Psoas muscle (tissue), 8 donors: ENCODE results near the gene CIDEC. TPM values are rescaled to one million over a fixed set of nuclear protein-coding genes. Genes with fewer than 3 reads are reported as not detected.

Experiments
- ATAC-seq, 4 donors: fragments of 200-7000 bp; cut with Tn5 transposase; one replicate each; pipeline ENCODE4 v1.9.1; 2020; ENCODE audit warnings: moderate library complexity in 3 of 4, mild to moderate bottlenecking in 2 of 4
- DNase-seq, 2 donors: peaks; one replicate each; pipeline ENCODE4 v3.0.0-alpha.2; 2020
- H3K27ac ChIP-seq: fragments of 200-600 bp; one replicate; pipeline ENCODE4 v1.8.0; 2022
- H3K27me3 ChIP-seq, 3 donors: fragments of 200-600 bp in 1 of 3; one replicate each; pipeline versions ENCODE4 v1.6.1 to v1.8.0; 2013 to 2022; ENCODE audit warnings: low read length in 2 of 3, mild to moderate bottlenecking in 2 of 3, moderate library complexity in 1 of 3; ENCODE audit not compliant: insufficient read depth in 3 of 3
- H3K36me3 ChIP-seq, 2 donors: fragments of 200-600 bp in 1 of 2; one replicate each; pipeline versions ENCODE4 v1.6.1 to v1.8.0; 2013 to 2022; ENCODE audit warnings: low read depth in 1 of 2, mild to moderate bottlenecking in 1 of 2, moderate library complexity in 1 of 2; ENCODE audit not compliant: insufficient read depth in 1 of 2
- H3K4me1 ChIP-seq: fragments of 200-600 bp; one replicate; pipeline ENCODE4 v1.8.0; 2022
- H3K4me3 ChIP-seq: fragments of 200-600 bp; one replicate; pipeline ENCODE4 v1.8.0; 2022; ENCODE audit warnings: mild to moderate bottlenecking
- H3K9me3 ChIP-seq: fragments of 200-600 bp; one replicate; pipeline ENCODE4 v1.8.0; 2022
- CTCF ChIP-seq: fragments of 200-600 bp; IDR thresholded peaks from one replicate; pipeline ENCODE4 v1.8.0; 2022; ENCODE audit warnings: antibody characterized with exemption
- WGBS, 3 donors: extraction: QIAGEN DNeasy Blood & Tissue Kit; methylation state at CpG; one replicate each; pipeline versions ENCODE4 v1.1.6 to v1.1.7; 2013; 5-methylcytosine and 5-hydroxymethylcytosine counted together
- intact Hi-C, 2 donors: fragments of 100-400 bp; cut with DNase I; formaldehyde crosslinking; loops; one replicate each; pipeline versions ENCODE4 v1.11.0 to v1.14.2; 2022
- polyA plus RNA-seq, 3 donors: library from polyadenylated mRNA; stranded (reverse); fragments of 200-250 nt; gene quantifications; one replicate each; pipeline ENCODE4 v1.2.3, GENCODE V29; 2013
- total RNA-seq, 4 donors: library from RNA; stranded (reverse); fragmentation: NEBNext Ultra II Directional in 2 of 4; extraction: Animal tissue kit (Norgen Biotek cat#: 25700) in 2 of 4; gene quantifications; one replicate each; pipeline versions ENCODE4 v1.2.1 to v1.2.4, GENCODE V29; 2021 to 2023
- donor health status: healthy with polysubstance abuse.
- donor health status: DM: no; HTN: no; CAD: no; lungs with moderate emphysema.
- donor health status: Bipolar disorder and iron deficiency.
- donor health status: healthy.
- donor health status: DM: yes; HTN: yes; CAD: no.
- donor health status: DM: no; HTN: no; CAD: no.
- donor health status: DM: no; HTN: no; CAD: no.
- donor health status: DM: yes; HTN: yes; CAD: no.

The CIDEC gene
- total and polyA plus RNA-seq, 7 donors, result 0.75 to 15.0 (median 3.3) TPM

DNA sequence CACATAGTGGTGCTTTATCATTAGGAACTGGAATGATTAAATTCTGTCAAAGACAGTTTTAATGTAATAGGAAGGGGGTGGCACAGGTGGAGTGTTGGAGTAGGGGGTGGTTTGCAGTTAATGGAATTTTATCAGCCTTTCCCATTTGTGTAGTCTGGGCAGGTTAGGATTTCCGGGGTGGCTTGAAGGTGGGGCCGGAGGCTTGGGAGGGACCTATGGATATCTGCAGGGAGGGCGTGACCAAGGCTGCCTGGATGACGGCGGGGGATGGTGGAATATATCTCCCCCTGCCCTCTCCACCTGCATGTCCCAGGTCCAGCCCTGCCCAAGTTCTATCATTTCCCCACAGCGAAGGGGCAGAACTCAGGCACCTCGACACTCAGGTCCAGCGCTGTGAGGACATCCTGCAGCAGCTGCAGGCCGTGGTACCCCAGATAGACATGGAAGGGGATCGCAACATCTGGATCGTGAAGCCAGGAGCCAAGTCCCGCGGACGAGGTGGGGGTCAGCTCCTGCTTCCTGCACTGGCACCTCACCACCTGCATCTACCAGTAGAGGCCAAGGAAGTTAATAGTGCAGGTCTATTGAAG, 54.5 kb downstream of the CIDEC start:
- TF ChIP-seq CTCF, result no peak
- no peaks in the 10 kb centered on the region for H3K27me3 ChIP-seq
- H3K4me3 ChIP-seq, result no peak overlapping the region
- no peaks in the 10 kb centered on the region for H3K9me3 ChIP-seq
- H3K27ac ChIP-seq, result no peak overlapping the region
- WGBS, 3 donors, result 67 to 71% (median 67%) methylated on average over 14 of the region's 14 CpGs
- peaks cover 0 to 17% of the 10 kb centered on the region in 2 donors for H3K36me3 ChIP-seq
- DNase-seq (no peak), ATAC-seq (no peak)
- no peaks in the 10 kb centered on the region for H3K4me1 ChIP-seq
- intact Hi-C loops, result no loop called here

DNA sequence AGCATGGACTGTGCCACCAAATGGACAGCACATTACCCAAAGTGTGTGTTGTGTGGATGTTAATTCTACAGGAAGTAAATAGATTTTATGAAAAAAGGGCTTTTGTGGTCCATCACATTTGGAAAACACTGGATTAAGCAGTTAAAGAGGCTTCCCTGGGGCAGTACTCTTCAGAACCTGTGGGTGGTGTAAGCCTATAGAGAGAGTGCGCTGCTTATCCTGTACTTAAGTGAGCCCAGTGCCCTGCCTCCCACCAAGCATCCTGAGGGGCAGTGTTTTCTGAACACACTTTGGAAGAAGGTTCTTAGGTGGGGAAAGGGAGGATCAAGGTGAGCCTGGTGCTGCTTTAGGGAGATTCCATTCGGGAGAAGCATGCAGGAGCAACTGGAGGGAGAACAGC, 59.1 kb downstream of the CIDEC start:
- Histone ChIP-seq H3K36me3 (peaks cover 0 to 11% of the 10 kb centered on the region in 2 donors), H3K4me1 (peaks cover 6% of the 10 kb centered on the region), H3K27me3 (no peaks in the 10 kb centered on the region), H3K9me3 (no peaks in the 10 kb centered on the region), H3K27ac (no peak overlapping the region), H3K4me3 (no peak overlapping the region)
- 76 to 81% (median 81%) methylated on average over 2 of the region's 2 CpGs for WGBS, 3 donors
- DNase-seq, result no peak
- ATAC-seq, result no peak
- TF ChIP-seq CTCF, result no peak
- intact Hi-C loops, result no loop called here

GRCh38 chr3:9820543-9820942, 59.5 kb downstream of the CIDEC start:
- no peak for ATAC-seq
- Histone ChIP-seq H3K4me1 (peaks cover 6% of the 10 kb centered on the region), H3K9me3 (no peaks in the 10 kb centered on the region), H3K36me3 (peaks cover 0 to 11% of the 10 kb centered on the region in 2 donors), H3K27me3 (no peaks in the 10 kb centered on the region), H3K27ac (no peak overlapping the region), H3K4me3 (no peak overlapping the region)
- intact Hi-C loops, result no loop called here
- no peak for TF ChIP-seq CTCF
- no peak for DNase-seq
- 82 to 90% (median 88%) methylated on average over 12 of the region's 12 CpGs for WGBS, 3 donors

GRCh38 chr3:9818666-9819335, 61.3 kb downstream of the CIDEC start:
- intact Hi-C loops, result no loop called here
- no peak for TF ChIP-seq CTCF
- Histone ChIP-seq H3K9me3 (no peaks in the 10 kb centered on the region), H3K36me3 (peaks cover 0 to 11% of the 10 kb centered on the region in 2 donors), H3K4me3 (no peak overlapping the region), H3K27me3 (no peaks in the 10 kb centered on the region), H3K4me1 (peaks cover 6% of the 10 kb centered on the region), H3K27ac (no peak overlapping the region)
- ATAC-seq, result no peak
- no peak for DNase-seq
- 94 to 97% (median 96%) methylated on average over 6 of the region's 7 CpGs for WGBS, 3 donors
